Smooth muscle cell (in vitro differentiated cells): ENCODE results near the gene MXRA7. TPM values are rescaled to one million over a fixed set of nuclear protein-coding genes. Genes with fewer than 3 reads are reported as not detected.

ENCODE experiments used
- DNase-seq: peaks from one replicate; lab custom pipeline; 2025; ENCODE audit not compliant: unreplicated experiment; lab: John Stamatoyannopoulos, UW
- H2AFZ ChIP-seq: fragments of 200-600 bp; sonication (generic); 2 replicates; pipeline ENCODE4 v1.6.0; 2016; ENCODE audit warnings: antibody characterized with exemption, low read depth, mild to moderate bottlenecking
- H3F3A ChIP-seq: fragments of 200-600 bp; sonication (generic); 2 replicates; pipeline ENCODE4 v1.6.0; 2017; ENCODE audit warnings: antibody characterized with exemption, low read depth
- H3K27ac ChIP-seq: fragments of 200-600 bp; sonication (generic); 2 replicates; pipeline ENCODE4 v1.5.1; 2016; ENCODE audit warnings: low read depth, mild to moderate bottlenecking
- H3K27me3 ChIP-seq: fragments of 200-600 bp; sonication (generic); 2 replicates; pipeline ENCODE4 v1.6.1; 2016; ENCODE audit warnings: low read depth, mild to moderate bottlenecking
- H3K36me3 ChIP-seq: fragments of 200-600 bp; sonication (generic); 2 replicates; pipeline ENCODE4 v1.5.1; 2016; ENCODE audit warnings: low read depth
- H3K4me1 ChIP-seq: fragments of 200-600 bp; sonication (generic); 2 replicates; pipeline ENCODE4 v1.5.1; 2016; ENCODE audit warnings: low read depth
- H3K4me2 ChIP-seq: fragments of 200-600 bp; sonication (generic); 2 replicates; pipeline ENCODE4 v1.6.0; 2016; ENCODE audit warnings: mild to moderate bottlenecking
- H3K4me3 ChIP-seq: fragments of 200-600 bp; sonication (generic); 2 replicates; pipeline ENCODE4 v1.5.1; 2016; ENCODE audit warnings: mild to moderate bottlenecking
- H3K79me2 ChIP-seq: fragments of 200-600 bp; sonication (generic); 2 replicates; pipeline ENCODE4 v1.6.0; 2016; ENCODE audit warnings: low read depth, mild to moderate bottlenecking
- H3K9ac ChIP-seq: fragments of 200-600 bp; sonication (generic); 2 replicates; pipeline ENCODE4 v1.6.0; 2016; ENCODE audit warnings: low read depth
- H3K9me3 ChIP-seq: fragments of 200-600 bp; sonication (generic); replicated peaks from 2 replicates; pipeline ENCODE4 v1.5.1; 2016; ENCODE audit warnings: low read depth
- H4K20me1 ChIP-seq: fragments of 200-600 bp; sonication (generic); 2 replicates; pipeline ENCODE4 v1.6.0; 2016; ENCODE audit warnings: low read depth
- WGBS: methylation state at CpG from one replicate; pipeline ENCODE4 v1.1.7; 2016; ENCODE audit warnings: low lambda C conversion rate; 5-methylcytosine and 5-hydroxymethylcytosine counted together
- polyA plus RNA-seq: library from polyadenylated mRNA; unstranded; fragments of >200 nt; fragmentation: Nextera tagmentation; extraction: Ambion mirVana; gene quantifications from 2 replicates; pipeline ENCODE4 v1.2.1, GENCODE V29; 2016
- total RNA-seq: library from RNA; depleted of rRNA; stranded (reverse); fragments of >200 nt; gene quantifications from 2 replicates; pipeline ENCODE4 v1.2.3, GENCODE V29; 2014
- TF ChIP-seq, protein P1 (sequence below): fragments of 200-600 bp; sonication (generic); IDR thresholded peaks from 2 replicates; pipeline ENCODE4 v1.5.1; 2017; ENCODE audit warnings: borderline replicate concordance, mild to moderate bottlenecking, antibody characterized with exemption; ENCODE audit not compliant: insufficient read depth, poor library complexity, severe bottlenecking

MXRA7 gene
- total and polyA plus RNA-seq, 2 experiments from 2014 or later = 134 to 158 TPM

GRCh38 chr17:76690596-76691280, 20.0 kb downstream of the MXRA7 start:
- peaks cover 45% of the 10 kb centered on the region for H3K79me2 ChIP-seq
- H3K4me3 ChIP-seq = no peak overlapping the region
- H3K27me3 ChIP-seq = no peaks in the 10 kb centered on the region
- H4K20me1 ChIP-seq = peaks cover 60% of the 10 kb centered on the region
- no peak overlapping the region for H3K4me2 ChIP-seq
- no peaks in the 10 kb centered on the region for H3F3A ChIP-seq
- 97% methylated on average over 13 of the region's 13 CpGs for WGBS
- no peak overlapping the region for H2AFZ ChIP-seq
- TF ChIP-seq, protein P1, sequence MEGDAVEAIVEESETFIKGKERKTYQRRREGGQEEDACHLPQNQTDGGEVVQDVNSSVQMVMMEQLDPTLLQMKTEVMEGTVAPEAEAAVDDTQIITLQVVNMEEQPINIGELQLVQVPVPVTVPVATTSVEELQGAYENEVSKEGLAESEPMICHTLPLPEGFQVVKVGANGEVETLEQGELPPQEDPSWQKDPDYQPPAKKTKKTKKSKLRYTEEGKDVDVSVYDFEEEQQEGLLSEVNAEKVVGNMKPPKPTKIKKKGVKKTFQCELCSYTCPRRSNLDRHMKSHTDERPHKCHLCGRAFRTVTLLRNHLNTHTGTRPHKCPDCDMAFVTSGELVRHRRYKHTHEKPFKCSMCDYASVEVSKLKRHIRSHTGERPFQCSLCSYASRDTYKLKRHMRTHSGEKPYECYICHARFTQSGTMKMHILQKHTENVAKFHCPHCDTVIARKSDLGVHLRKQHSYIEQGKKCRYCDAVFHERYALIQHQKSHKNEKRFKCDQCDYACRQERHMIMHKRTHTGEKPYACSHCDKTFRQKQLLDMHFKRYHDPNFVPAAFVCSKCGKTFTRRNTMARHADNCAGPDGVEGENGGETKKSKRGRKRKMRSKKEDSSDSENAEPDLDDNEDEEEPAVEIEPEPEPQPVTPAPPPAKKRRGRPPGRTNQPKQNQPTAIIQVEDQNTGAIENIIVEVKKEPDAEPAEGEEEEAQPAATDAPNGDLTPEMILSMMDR = no peak
- H3K36me3 ChIP-seq = no peaks in the 10 kb centered on the region
- DNase-seq = no peak
- H3K9me3 ChIP-seq = no peaks in the 10 kb centered on the region
- H3K27ac ChIP-seq = no peak overlapping the region
- H3K9ac ChIP-seq = no peak overlapping the region
- H3K4me1 ChIP-seq = no peaks in the 10 kb centered on the region

- Histone ChIP-seq H3K4me1 (no peaks in the 10 kb centered on the region), H3K36me3 (no peaks in the 10 kb centered on the region), H2AFZ (no peak overlapping the region), H3F3A (no peaks in the 10 kb centered on the region), H3K9ac (no peak overlapping the region), H3K4me3 (no peak overlapping the region), H3K79me2 (peaks cover 37% of the 10 kb centered on the region), H3K9me3 (no peaks in the 10 kb centered on the region), H3K27me3 (no peaks in the 10 kb centered on the region), H4K20me1 (peaks cover 60% of the 10 kb centered on the region), H3K4me2 (no peak overlapping the region), H3K27ac (no peak overlapping the region)
- WGBS = 91% methylated on average over 11 of the region's 11 CpGs
- DNase-seq = no peak
- TF ChIP-seq, protein P1 = no peak
These were observed 20.9 kb downstream of the MXRA7 start for GRCh38 chr17:76689859-76690258.

DNA sequence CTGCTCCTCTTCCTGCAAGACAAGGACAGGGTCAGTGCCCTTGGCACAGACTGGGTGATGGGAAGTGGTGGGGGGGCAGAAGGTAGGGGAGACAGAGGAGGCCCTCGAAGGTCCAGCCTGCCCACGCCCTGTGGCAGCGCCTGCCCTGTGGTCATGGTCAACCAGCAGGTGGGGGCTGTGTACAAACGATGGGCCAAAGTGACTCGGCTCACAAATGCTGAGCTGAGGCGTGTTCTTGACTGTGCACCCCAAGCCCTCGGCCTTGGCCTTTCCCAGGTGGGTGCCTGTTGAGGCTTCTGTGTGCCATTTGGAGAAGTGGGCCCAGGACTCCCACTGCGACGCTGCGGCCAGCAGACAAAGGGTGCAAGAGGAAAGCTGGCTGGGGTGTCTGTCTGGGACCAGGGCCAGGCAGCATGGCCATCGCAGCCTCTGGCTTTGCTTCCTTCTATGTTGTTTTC, 22.6 kb downstream of the MXRA7 start:
- DNase-seq = no peak
- Histone ChIP-seq H3K4me2 (peak overlapping the region; percentile 42), H3K27me3 (no peaks in the 10 kb centered on the region), H3K4me3 (no peak overlapping the region), H3F3A (peaks cover 5% of the 10 kb centered on the region), H3K9me3 (no peaks in the 10 kb centered on the region), H3K9ac (no peak overlapping the region), H2AFZ (no peak overlapping the region), H4K20me1 (peaks cover 57% of the 10 kb centered on the region), H3K4me1 (peaks cover 7% of the 10 kb centered on the region), H3K27ac (peak overlapping the region; percentile 58), H3K79me2 (peaks cover 21% of the 10 kb centered on the region), H3K36me3 (no peaks in the 10 kb centered on the region)
- 73% methylated on average over 11 of the region's 11 CpGs for WGBS
- TF ChIP-seq, protein P1 = no peak
